Panc1 (cell line): ENCODE measurements around the gene PLEKHG7. TPM values are rescaled to one million over a fixed set of nuclear protein-coding genes. Genes with fewer than 3 reads are reported as not detected.

Experiments
- ATAC-seq: fragments of 200-7000 bp; cut with Tn5 transposase; 2 replicates; pipeline ENCODE4 v1.9.1; 2020; ENCODE audit warnings: mild to moderate bottlenecking, moderate library complexity
- BruUV-seq: library from RNA; stranded (reverse); fragments of 400-500 nt; replicated peaks from 2 replicates; lab custom pipeline; 2021; lab: Mats Ljungman, UMichigan
- CTCF ChIA-PET: fragments of 300-600 bp; sonication (Branson Sonifier 250); formaldehyde crosslinking; loops from one replicate; lab custom pipeline; 2022; ENCODE audit warnings: antibody characterized with exemption; lab: Charles Lee
- POLR2A ChIA-PET: fragments of 300-600 bp; sonication (Branson Sonifier 250); formaldehyde crosslinking; loops from one replicate; lab custom pipeline; 2022; ENCODE audit warnings: antibody characterized with exemption; lab: Charles Lee
- DNase-seq: peaks from one replicate; pipeline ENCODE4 v3.0.0-alpha.2; 2010; ENCODE audit warnings: low read depth, low spot score
- H3K27ac ChIP-seq: 2 replicates; pipeline ENCODE4 v1.5.1; 2011; ENCODE audit warnings: mild to moderate bottlenecking, low read length, inconsistent platforms
- H3K27me3 ChIP-seq: fragments of 200-500 bp; sonication (Bioruptor generic); 2 replicates; pipeline ENCODE4 v1.6.0; 2014; ENCODE audit warnings: low read length, inconsistent platforms; ENCODE audit not compliant: control insufficient read depth, insufficient read depth
- H3K36me3 ChIP-seq: fragments of 200-500 bp; sonication (Bioruptor generic); 2 replicates; pipeline ENCODE4 v1.5.1; 2014; ENCODE audit warnings: inconsistent platforms, mild to moderate bottlenecking, low read length, moderate library complexity; ENCODE audit not compliant: control insufficient read depth, insufficient read depth
- H3K4me1 ChIP-seq: 2 replicates; pipeline ENCODE4 v1.5.1; 2011; ENCODE audit warnings: inconsistent platforms, mild to moderate bottlenecking, low read length, moderate library complexity; ENCODE audit not compliant: control insufficient read depth, insufficient read depth
- H3K4me3 ChIP-seq, 2 experiments: 2 replicates each; pipeline ENCODE4 v1.5.1; 2011 to 2012; ENCODE audit warnings: low read depth in 2 of 2, low read length in 2 of 2, mild to moderate bottlenecking in 2 of 2, inconsistent platforms in 1 of 2, moderate library complexity in 1 of 2
- H3K9me3 ChIP-seq: fragments of 200-500 bp; sonication (Bioruptor generic); 2 replicates; pipeline ENCODE4 v1.5.1; 2014; ENCODE audit warnings: low read depth, mild to moderate bottlenecking, inconsistent platforms, low read length, moderate library complexity; ENCODE audit not compliant: control insufficient read depth, insufficient read depth
- POLR2AphosphoS5 ChIP-seq: IDR thresholded peaks from 2 replicates; pipeline ENCODE4 v1.6.1; 2012; ENCODE audit warnings: mild to moderate bottlenecking, low read depth, low read length, moderate library complexity
- TCF7L2 ChIP-seq: IDR thresholded peaks from 2 replicates; pipeline ENCODE4 v1.6.1; 2011; ENCODE audit warnings: mild to moderate bottlenecking, low read depth, low read length, inconsistent platforms
- in situ Hi-C: cut with HindIII; loops from 2 replicates; pipeline ENCODE4 v1.10.0; 2016; ENCODE audit warnings: low sequenced_read_pairs, low pct_unique_long_range_greater_than_20kb
- intact Hi-C: fragments of 100-400 bp; cut with micrococcal nuclease; formaldehyde crosslinking; loops from one replicate; pipeline ENCODE4 v1.10.0; 2022; ENCODE audit not compliant: unreplicated experiment
- total RNA-seq: library from RNA; stranded (reverse); gene quantifications from one replicate; pipeline ENCODE4 v1.2.1, GENCODE V29; 2021; ENCODE audit not compliant: unreplicated experiment
- TF ChIP-seq, protein P1 (sequence below), 2 experiments: IDR thresholded peaks; 2 replicates each; pipeline ENCODE4 v1.6.1; 2011 to 2012; ENCODE audit warnings: low read depth in 2 of 2, control low read depth in 1 of 2, low read length in 1 of 2, mild to moderate bottlenecking in 1 of 2, moderate library complexity in 1 of 2; ENCODE audit not compliant: insufficient read depth in 1 of 2
- TF ChIP-seq, protein P2 (sequence below): fragments of 450-650 bp; IDR thresholded peaks from 2 replicates; pipeline ENCODE4 v1.5.1; 2017; ENCODE audit warnings: mild to moderate bottlenecking

Gene PLEKHG7
- total RNA-seq, 1 experiment from 2014 or later = not detected

DNA sequence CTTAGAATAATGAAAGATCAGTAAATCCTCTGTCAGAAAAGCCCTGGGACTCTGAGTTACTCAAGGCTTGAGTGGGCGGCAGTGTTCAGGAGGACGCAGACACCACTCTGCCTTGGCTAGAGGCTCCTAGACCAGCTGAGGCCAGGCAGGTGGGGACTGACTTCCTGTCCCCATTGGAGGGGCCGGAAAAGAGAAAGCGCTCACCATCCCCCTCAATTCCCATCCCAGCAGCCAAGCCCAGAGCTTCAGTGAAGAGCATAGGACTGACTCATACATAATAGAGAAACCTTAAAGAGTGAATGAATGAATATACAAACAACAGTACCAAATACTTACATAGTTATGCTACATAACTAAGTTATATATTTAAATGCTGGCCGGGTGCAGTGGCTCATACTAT, 62.0 kb downstream of the PLEKHG7 start:
- CTCF ChIA-PET = no interaction called here
- DNase-seq = no peak
- Histone ChIP-seq H3K36me3 (no peaks in the 10 kb centered on the region), H3K4me3 (no peak overlapping the region), H3K27me3 (no peaks in the 10 kb centered on the region), H3K27ac (no peak overlapping the region), H3K4me1 (no peaks in the 10 kb centered on the region), H3K9me3 (no peaks in the 10 kb centered on the region)
- TF ChIP-seq, protein P1, sequence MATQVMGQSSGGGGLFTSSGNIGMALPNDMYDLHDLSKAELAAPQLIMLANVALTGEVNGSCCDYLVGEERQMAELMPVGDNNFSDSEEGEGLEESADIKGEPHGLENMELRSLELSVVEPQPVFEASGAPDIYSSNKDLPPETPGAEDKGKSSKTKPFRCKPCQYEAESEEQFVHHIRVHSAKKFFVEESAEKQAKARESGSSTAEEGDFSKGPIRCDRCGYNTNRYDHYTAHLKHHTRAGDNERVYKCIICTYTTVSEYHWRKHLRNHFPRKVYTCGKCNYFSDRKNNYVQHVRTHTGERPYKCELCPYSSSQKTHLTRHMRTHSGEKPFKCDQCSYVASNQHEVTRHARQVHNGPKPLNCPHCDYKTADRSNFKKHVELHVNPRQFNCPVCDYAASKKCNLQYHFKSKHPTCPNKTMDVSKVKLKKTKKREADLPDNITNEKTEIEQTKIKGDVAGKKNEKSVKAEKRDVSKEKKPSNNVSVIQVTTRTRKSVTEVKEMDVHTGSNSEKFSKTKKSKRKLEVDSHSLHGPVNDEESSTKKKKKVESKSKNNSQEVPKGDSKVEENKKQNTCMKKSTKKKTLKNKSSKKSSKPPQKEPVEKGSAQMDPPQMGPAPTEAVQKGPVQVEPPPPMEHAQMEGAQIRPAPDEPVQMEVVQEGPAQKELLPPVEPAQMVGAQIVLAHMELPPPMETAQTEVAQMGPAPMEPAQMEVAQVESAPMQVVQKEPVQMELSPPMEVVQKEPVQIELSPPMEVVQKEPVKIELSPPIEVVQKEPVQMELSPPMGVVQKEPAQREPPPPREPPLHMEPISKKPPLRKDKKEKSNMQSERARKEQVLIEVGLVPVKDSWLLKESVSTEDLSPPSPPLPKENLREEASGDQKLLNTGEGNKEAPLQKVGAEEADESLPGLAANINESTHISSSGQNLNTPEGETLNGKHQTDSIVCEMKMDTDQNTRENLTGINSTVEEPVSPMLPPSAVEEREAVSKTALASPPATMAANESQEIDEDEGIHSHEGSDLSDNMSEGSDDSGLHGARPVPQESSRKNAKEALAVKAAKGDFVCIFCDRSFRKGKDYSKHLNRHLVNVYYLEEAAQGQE (IDR thresholded peaks at IDR 0.05; ENCODE audit: insufficient read depth in 1 of 2, low read depth in 2 of 2, low read length in 1 of 2) = no peak
- no peak for TF ChIP-seq POLR2AphosphoS5
- intact Hi-C loops = no loop called here
- in situ Hi-C loops = no loop called here
- POLR2A ChIA-PET = no interaction called here
- ATAC-seq = no peak
- BruUV-seq = no TSS peak

DNA sequence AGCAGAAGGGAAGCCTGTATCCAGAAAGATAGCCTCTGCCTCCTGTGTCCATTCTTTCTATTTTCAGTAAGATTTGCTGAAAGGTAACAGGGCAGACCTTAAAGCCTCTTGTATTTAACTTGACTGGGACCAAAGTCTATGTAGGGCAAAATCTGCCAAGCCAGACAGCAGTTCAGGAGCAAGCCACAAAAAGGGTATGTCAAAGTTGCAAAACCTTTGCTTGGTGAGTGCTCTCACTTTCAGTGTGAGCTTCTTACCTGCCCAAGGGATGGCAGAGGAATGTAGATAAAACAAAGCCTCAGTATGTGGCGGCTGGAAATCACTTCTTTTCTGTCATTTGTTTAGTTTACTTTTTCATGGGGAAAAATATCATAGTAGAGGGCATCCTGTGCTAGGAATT, 63.1 kb downstream of the PLEKHG7 start:
- no peak for TF ChIP-seq TCF7L2
- no peaks in the 10 kb centered on the region for H3K36me3 ChIP-seq
- no peaks in the 10 kb centered on the region for H3K4me1 ChIP-seq
- in situ Hi-C loops (no loop called here), intact Hi-C loops (no loop called here)
- POLR2A ChIA-PET = no interaction called here
- no peak for ATAC-seq
- no peak overlapping the region for H3K4me3 ChIP-seq
- CTCF ChIA-PET = no interaction called here
- no peak for DNase-seq
- BruUV-seq = no TSS peak
- no peaks in the 10 kb centered on the region for H3K27me3 ChIP-seq
- H3K9me3 ChIP-seq = no peaks in the 10 kb centered on the region
- no peak overlapping the region for H3K27ac ChIP-seq

DNA sequence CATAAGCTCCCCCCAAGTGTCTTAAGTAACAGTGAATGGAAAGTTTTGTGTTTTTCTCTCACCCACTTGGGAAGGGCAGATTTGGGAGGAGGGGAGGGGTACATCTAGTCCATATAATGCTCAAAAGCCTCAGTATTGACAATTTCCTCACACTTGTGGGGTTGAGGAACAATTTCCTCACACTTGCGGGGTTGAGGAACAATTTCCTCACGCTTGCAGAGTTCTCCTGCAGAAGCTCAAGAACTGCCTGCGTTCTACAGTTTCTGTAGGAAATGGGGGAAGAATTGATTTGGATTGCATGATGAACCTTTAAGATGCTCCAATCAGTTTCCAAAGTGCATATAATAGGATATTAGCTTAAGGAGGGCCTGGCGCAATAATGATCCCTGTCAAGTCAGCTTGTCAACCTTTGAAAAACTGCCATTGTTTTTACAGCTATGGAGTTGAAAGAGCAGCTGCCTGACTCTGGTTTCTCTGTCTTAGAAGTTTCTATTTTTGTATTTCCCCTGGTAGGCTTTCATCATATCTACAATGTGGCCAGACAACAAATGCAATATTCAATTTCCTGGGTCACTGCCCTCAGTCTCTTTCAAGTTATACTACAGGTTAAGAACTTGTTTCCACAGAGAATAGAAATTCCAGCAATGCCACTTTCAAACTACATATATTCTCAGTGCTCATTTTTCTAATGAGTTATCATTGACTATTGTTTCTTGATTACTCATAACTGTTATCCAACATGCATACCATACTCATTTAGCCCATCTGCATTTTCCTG, 66.5 kb downstream of the PLEKHG7 start:
- ChIA-PET CTCF (no interaction called here), POLR2A (no interaction called here)
- DNase-seq (no peak), ATAC-seq (no peak)
- no peak for TF ChIP-seq POLR2AphosphoS5
- no peak for TF ChIP-seq TCF7L2
- TF ChIP-seq, protein P2, sequence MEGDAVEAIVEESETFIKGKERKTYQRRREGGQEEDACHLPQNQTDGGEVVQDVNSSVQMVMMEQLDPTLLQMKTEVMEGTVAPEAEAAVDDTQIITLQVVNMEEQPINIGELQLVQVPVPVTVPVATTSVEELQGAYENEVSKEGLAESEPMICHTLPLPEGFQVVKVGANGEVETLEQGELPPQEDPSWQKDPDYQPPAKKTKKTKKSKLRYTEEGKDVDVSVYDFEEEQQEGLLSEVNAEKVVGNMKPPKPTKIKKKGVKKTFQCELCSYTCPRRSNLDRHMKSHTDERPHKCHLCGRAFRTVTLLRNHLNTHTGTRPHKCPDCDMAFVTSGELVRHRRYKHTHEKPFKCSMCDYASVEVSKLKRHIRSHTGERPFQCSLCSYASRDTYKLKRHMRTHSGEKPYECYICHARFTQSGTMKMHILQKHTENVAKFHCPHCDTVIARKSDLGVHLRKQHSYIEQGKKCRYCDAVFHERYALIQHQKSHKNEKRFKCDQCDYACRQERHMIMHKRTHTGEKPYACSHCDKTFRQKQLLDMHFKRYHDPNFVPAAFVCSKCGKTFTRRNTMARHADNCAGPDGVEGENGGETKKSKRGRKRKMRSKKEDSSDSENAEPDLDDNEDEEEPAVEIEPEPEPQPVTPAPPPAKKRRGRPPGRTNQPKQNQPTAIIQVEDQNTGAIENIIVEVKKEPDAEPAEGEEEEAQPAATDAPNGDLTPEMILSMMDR = no peak
- in situ Hi-C loops (no loop called here), intact Hi-C loops (no loop called here)
- Histone ChIP-seq H3K27me3 (no peaks in the 10 kb centered on the region), H3K36me3 (no peaks in the 10 kb centered on the region; the same call in 1 of the 2 replicates), H3K4me3 (no peak overlapping the region), H3K27ac (no peak overlapping the region), H3K9me3 (no peaks in the 10 kb centered on the region), H3K4me1 (no peaks in the 10 kb centered on the region)
- BruUV-seq = no TSS peak
